SK-N-SH (cell line): Measurements from ENCODE around the gene RFC5. TPM values are rescaled to one million over a fixed set of nuclear protein-coding genes. Genes with fewer than 3 reads are reported as not detected.

Experiments used
- CTCF ChIA-PET: fragments of 300-600, 350-600 bp; formaldehyde crosslinking; extraction: SDS; loops from one replicate; lab custom pipeline; 2021; lab: Yijun Ruan, JAX
- POLR2A ChIA-PET: fragments of 350-600 bp; sonication (Branson Sonifier 250); formaldehyde crosslinking; extraction: SDS; loops from one replicate; lab custom pipeline; 2020; ENCODE audit warnings: antibody characterized with exemption, inconsistent platforms; lab: Yijun Ruan, JAX
- DNase-seq: peaks from one replicate; pipeline ENCODE4 v3.0.0; 2012
- H2AFZ ChIP-seq: fragments of 200-600 bp; sonication (generic); 2 replicates; pipeline ENCODE4 v1.8.1; 2016; ENCODE audit warnings: antibody characterized with exemption, mild to moderate bottlenecking, low read depth
- H3F3A ChIP-seq: fragments of 200-600 bp; sonication (generic); replicated peaks from 2 replicates; pipeline ENCODE3; 2016; ENCODE audit warnings: antibody characterized with exemption, mild to moderate bottlenecking; ENCODE audit not compliant: insufficient read depth
- H3K27ac ChIP-seq, 2 experiments: fragments of 200-500 bp in 1 of 2; fragments of 200-600 bp in 1 of 2; sonication (Bioruptor generic) in 1 of 2; sonication (generic), shearing (Covaris generic) in 1 of 2; 2 replicates each; pipeline versions ENCODE4 v1.5.1 to v1.6.1; 2014 to 2016; ENCODE audit warnings: low read depth in 2 of 2, inconsistent platforms in 1 of 2, low read length in 1 of 2, mild to moderate bottlenecking in 1 of 2, mixed read lengths in 1 of 2
- H3K27me3 ChIP-seq: fragments of 200-600 bp; sonication (generic), shearing (Covaris generic); 2 replicates; pipeline ENCODE4 v1.6.1; 2016; ENCODE audit warnings: mixed run types; ENCODE audit not compliant: insufficient read depth
- H3K36me3 ChIP-seq, 2 experiments: fragments of 200-500 bp in 1 of 2; fragments of 200-600 bp in 1 of 2; sonication (Bioruptor generic) in 1 of 2; sonication (generic) in 1 of 2; replicated peaks in 1 of 2; 2 replicates each; pipeline versions ENCODE3 to v1.5.1; 2014 to 2016; ENCODE audit warnings: low read length in 1 of 2, mild to moderate bottlenecking in 1 of 2; ENCODE audit not compliant: insufficient read depth in 2 of 2, control insufficient read depth in 1 of 2
- H3K4me1 ChIP-seq, 2 experiments: fragments of 200-500 bp in 1 of 2; fragments of 200-600 bp in 1 of 2; sonication (Bioruptor generic) in 1 of 2; sonication (generic), shearing (Covaris generic) in 1 of 2; 2 replicates each; pipeline versions ENCODE4 v1.5.1 to v1.6.1; 2014 to 2016; ENCODE audit warnings: low read depth in 1 of 2, low read length in 1 of 2, mixed run types in 1 of 2; ENCODE audit not compliant: insufficient read depth in 2 of 2, control insufficient read depth in 1 of 2
- H3K4me2 ChIP-seq: fragments of 200-600 bp; sonication (generic), shearing (Covaris generic); 2 replicates; pipeline ENCODE4 v1.6.1; 2017; ENCODE audit warnings: mixed run types
- H3K4me3 ChIP-seq, 2 experiments: fragments of 200-500 bp in 1 of 2; fragments of 200-600 bp in 1 of 2; sonication (Bioruptor generic) in 1 of 2; sonication (generic), shearing (Covaris generic) in 1 of 2; 2 replicates each; pipeline versions ENCODE4 v1.5.1 to v1.8.1; 2014 to 2016; ENCODE audit warnings: low read depth in 2 of 2, inconsistent platforms in 1 of 2, low read length in 1 of 2, mild to moderate bottlenecking in 1 of 2, mixed read lengths in 1 of 2, moderate library complexity in 1 of 2
- H3K79me2 ChIP-seq: fragments of 200-600 bp; sonication (generic); 2 replicates; pipeline ENCODE4 v1.8.1; 2017; ENCODE audit warnings: mild to moderate bottlenecking; ENCODE audit not compliant: insufficient read depth
- H3K9ac ChIP-seq: fragments of 200-600 bp; sonication (generic); 2 replicates; pipeline ENCODE4 v1.6.1; 2017; ENCODE audit warnings: mixed run types
- H3K9me2 ChIP-seq: fragments of 200-600 bp; sonication (generic); 2 replicates; pipeline ENCODE4 v1.6.1; 2017; ENCODE audit warnings: mixed run types
- H3K9me3 ChIP-seq: fragments of 200-600 bp; sonication (generic); 2 replicates; pipeline ENCODE4 v1.6.1; 2017; ENCODE audit warnings: mixed run types, mild to moderate bottlenecking, moderate library complexity
- H4K20me1 ChIP-seq: fragments of 200-600 bp; sonication (generic); 2 replicates; pipeline ENCODE4 v1.6.1; 2017; ENCODE audit warnings: mild to moderate bottlenecking, mixed run types; ENCODE audit not compliant: insufficient read depth
- FOSL2 ChIP-seq: IDR thresholded peaks from 2 replicates; pipeline ENCODE4 v1.4.0; 2012; ENCODE audit warnings: low read depth, mild to moderate bottlenecking, moderate library complexity, borderline replicate concordance
- FOXM1 ChIP-seq: IDR thresholded peaks from 2 replicates; pipeline ENCODE4 v1.4.0; 2012; ENCODE audit warnings: low read depth, mild to moderate bottlenecking
- GATA2 ChIP-seq: sonication (generic); formaldehyde crosslinking; IDR thresholded peaks from 2 replicates; pipeline ENCODE4 v1.5.0; 2020; ENCODE audit warnings: mild to moderate bottlenecking, missing genetic modification reagents
- MEF2A ChIP-seq: IDR thresholded peaks from 2 replicates; pipeline ENCODE4 v1.4.0; 2012; ENCODE audit warnings: low read depth, borderline replicate concordance
- NRF1 ChIP-seq: IDR thresholded peaks from 2 replicates; pipeline ENCODE4 v1.6.1; 2012; ENCODE audit warnings: low read depth, mild to moderate bottlenecking, low read length
- RAD21 ChIP-seq: IDR thresholded peaks from 2 replicates; pipeline ENCODE4 v1.6.1; 2012; ENCODE audit warnings: mild to moderate bottlenecking, low read length
- RFX5 ChIP-seq: IDR thresholded peaks from 2 replicates; pipeline ENCODE4 v1.6.1; 2012; ENCODE audit warnings: mild to moderate bottlenecking, improper control_type of control experiment, low read length
- RXRA ChIP-seq: IDR thresholded peaks from 2 replicates; pipeline ENCODE4 v1.4.0; 2012; ENCODE audit warnings: low read depth, mild to moderate bottlenecking, borderline replicate concordance
- SIN3A ChIP-seq: IDR thresholded peaks from 2 replicates; pipeline ENCODE4 v1.6.1; 2012; ENCODE audit warnings: low read depth, mild to moderate bottlenecking, low read length, moderate library complexity, borderline replicate concordance
- TEAD4 ChIP-seq: IDR thresholded peaks from 2 replicates; pipeline ENCODE4 v1.4.0; 2012; ENCODE audit warnings: mild to moderate bottlenecking, borderline replicate concordance; ENCODE audit not compliant: insufficient read depth
- YY1 ChIP-seq: IDR thresholded peaks from 2 replicates; pipeline ENCODE4 v1.4.0; 2012; ENCODE audit warnings: low read depth, mild to moderate bottlenecking
- WGBS: methylation state at CpG from one replicate; pipeline ENCODE4 v1.1.6; 2017; ENCODE audit warnings: low lambda C conversion rate; 5-methylcytosine and 5-hydroxymethylcytosine counted together
- polyA plus RNA-seq, 3 experiments: library from polyadenylated mRNA; depleted of rRNA; stranded (reverse); fragments of >200 nt; gene quantifications; 2 replicates each; pipeline ENCODE4 v1.2.3, GENCODE V29; 2012
- TF ChIP-seq, protein P1 (sequence below): IDR thresholded peaks from 2 replicates; pipeline ENCODE4 v1.6.1; 2012; ENCODE audit warnings: mild to moderate bottlenecking, low read depth, low read length, moderate library complexity
- TF ChIP-seq, protein P2 (sequence below): fragments of 150-350 bp; IDR thresholded peaks from 2 replicates; pipeline ENCODE4 v1.6.1; 2017; ENCODE audit warnings: antibody characterized with exemption, low read length, low read depth, borderline replicate concordance

Gene RFC5
- polyA plus RNA-seq, 1 of the 3 experiments (the other 2 are of a cell fraction) = 15.3 TPM

DNA sequence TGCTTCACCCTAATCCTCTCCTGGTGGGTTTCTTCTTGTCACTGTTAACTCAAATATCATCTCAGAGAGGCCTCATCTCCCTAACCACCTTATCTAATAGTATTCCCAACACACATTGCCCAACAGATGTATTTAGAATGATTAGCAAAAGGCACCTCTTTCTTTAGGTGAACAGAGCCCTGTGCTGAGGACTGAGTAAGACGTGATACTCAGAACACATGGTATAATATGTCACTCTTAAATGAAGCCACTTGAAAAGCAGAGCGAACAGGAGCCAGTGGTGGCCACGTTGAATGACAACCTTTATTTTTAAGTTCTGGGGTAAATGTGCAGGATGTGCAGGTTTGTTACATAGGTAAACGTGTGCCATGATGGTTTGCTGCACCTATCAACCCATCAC, 46.2 kb upstream of the RFC5 start:
- Histone ChIP-seq H3K27me3 (peaks cover 4% of the 10 kb centered on the region; the same call in 1 of the 2 replicates), H3K4me3 (no peak overlapping the region), H3F3A (no peaks in the 10 kb centered on the region), H3K9me2 (no peaks in the 10 kb centered on the region), H3K4me1 (peaks cover 0 to 3% of the 10 kb centered on the region in 2 experiments; a peak in 1 of 4 replicates), H3K9me3 (no peaks in the 10 kb centered on the region), H3K9ac (no peak overlapping the region), H3K79me2 (no peaks in the 10 kb centered on the region), H4K20me1 (no peaks in the 10 kb centered on the region), H3K36me3 (no peaks in the 10 kb centered on the region), H3K27ac (no peak overlapping the region), H2AFZ (no peak overlapping the region), H3K4me2 (no peak overlapping the region)
- no peak for DNase-seq
- ChIA-PET CTCF (interaction anchor here (1.1 kb wide), 1 partner anchor 405 kb away, joined by 3 read pairs; no protein-coding TSS in a partner anchor), POLR2A (no interaction called here)
- WGBS = 55% methylated on average over 4 of the region's 4 CpGs
- TF ChIP-seq, protein P1, sequence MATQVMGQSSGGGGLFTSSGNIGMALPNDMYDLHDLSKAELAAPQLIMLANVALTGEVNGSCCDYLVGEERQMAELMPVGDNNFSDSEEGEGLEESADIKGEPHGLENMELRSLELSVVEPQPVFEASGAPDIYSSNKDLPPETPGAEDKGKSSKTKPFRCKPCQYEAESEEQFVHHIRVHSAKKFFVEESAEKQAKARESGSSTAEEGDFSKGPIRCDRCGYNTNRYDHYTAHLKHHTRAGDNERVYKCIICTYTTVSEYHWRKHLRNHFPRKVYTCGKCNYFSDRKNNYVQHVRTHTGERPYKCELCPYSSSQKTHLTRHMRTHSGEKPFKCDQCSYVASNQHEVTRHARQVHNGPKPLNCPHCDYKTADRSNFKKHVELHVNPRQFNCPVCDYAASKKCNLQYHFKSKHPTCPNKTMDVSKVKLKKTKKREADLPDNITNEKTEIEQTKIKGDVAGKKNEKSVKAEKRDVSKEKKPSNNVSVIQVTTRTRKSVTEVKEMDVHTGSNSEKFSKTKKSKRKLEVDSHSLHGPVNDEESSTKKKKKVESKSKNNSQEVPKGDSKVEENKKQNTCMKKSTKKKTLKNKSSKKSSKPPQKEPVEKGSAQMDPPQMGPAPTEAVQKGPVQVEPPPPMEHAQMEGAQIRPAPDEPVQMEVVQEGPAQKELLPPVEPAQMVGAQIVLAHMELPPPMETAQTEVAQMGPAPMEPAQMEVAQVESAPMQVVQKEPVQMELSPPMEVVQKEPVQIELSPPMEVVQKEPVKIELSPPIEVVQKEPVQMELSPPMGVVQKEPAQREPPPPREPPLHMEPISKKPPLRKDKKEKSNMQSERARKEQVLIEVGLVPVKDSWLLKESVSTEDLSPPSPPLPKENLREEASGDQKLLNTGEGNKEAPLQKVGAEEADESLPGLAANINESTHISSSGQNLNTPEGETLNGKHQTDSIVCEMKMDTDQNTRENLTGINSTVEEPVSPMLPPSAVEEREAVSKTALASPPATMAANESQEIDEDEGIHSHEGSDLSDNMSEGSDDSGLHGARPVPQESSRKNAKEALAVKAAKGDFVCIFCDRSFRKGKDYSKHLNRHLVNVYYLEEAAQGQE = no peak
- no peak for TF ChIP-seq FOXM1
- no peak for TF ChIP-seq MEF2A
- no peak for TF ChIP-seq RAD21
- no peak for TF ChIP-seq TEAD4
- TF ChIP-seq GATA2 (CRISPR knock-in tag) = no peak
- no peak for TF ChIP-seq RFX5
- TF ChIP-seq YY1 = no peak
- TF ChIP-seq FOSL2 = no peak
- TF ChIP-seq, protein P2, sequence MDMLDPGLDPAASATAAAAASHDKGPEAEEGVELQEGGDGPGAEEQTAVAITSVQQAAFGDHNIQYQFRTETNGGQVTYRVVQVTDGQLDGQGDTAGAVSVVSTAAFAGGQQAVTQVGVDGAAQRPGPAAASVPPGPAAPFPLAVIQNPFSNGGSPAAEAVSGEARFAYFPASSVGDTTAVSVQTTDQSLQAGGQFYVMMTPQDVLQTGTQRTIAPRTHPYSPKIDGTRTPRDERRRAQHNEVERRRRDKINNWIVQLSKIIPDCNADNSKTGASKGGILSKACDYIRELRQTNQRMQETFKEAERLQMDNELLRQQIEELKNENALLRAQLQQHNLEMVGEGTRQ = no peak
- no peak for TF ChIP-seq NRF1
- no peak for TF ChIP-seq SIN3A
- TF ChIP-seq, all 33 proteins: peak for 0

DNA sequence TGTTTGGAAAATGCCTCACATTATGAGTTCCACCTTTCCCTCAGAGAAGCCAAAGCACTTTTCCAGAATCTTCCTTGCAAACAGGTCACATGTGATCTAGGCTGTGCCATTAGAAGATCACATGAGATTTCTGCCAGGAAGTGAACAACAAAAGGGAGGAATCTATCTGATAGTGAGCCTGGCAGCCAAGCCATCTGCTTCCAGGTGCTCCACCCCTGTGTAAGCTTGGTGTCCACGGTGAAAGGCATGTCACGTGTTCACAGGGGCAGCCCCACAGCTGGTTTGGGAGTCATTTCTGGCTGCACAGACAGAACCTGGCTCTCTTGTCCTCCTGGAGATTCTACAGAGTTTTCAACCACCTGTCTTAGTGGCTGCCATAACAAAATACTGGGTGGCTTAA, 44.2 kb upstream of the RFC5 start:
- H2AFZ ChIP-seq = no peak overlapping the region
- no peak overlapping the region for H3K4me3 ChIP-seq
- no peaks in the 10 kb centered on the region for H3K9me3 ChIP-seq
- H3K4me1 ChIP-seq = peaks cover 0 to 3% of the 10 kb centered on the region in 2 experiments; a peak in 1 of 4 replicates
- no peaks in the 10 kb centered on the region for H3K36me3 ChIP-seq
- H4K20me1 ChIP-seq = no peaks in the 10 kb centered on the region
- peaks cover 4% of the 10 kb centered on the region; the same call in 1 of the 2 replicates for H3K27me3 ChIP-seq
- H3K4me2 ChIP-seq = no peak overlapping the region
- DNase-seq = no peak
- H3K9me2 ChIP-seq = no peaks in the 10 kb centered on the region
- WGBS = 23% methylated on average over 2 of the region's 2 CpGs
- no peak overlapping the region for H3K9ac ChIP-seq
- POLR2A ChIA-PET = no interaction called here
- H3K27ac ChIP-seq = no peak overlapping the region
- CTCF ChIA-PET = no interaction called here
- no peaks in the 10 kb centered on the region for H3F3A ChIP-seq
- no peak for TF ChIP-seq RXRA
- H3K79me2 ChIP-seq = no peaks in the 10 kb centered on the region
